PFSK-1 (cell line): Measurements from ENCODE around the gene SPRR5.

ENCODE experiments used
- FOXP2 ChIP-seq: optimal IDR thresholded peaks from 2 replicates; pipeline ENCODE3; 2011; ENCODE audit warnings: borderline replicate concordance, control low read depth, inconsistent platforms; ENCODE audit not compliant: insufficient read depth; ENCODE audit errors: extremely low read length, extremely low read depth
- POLR2AphosphoS5 ChIP-seq: IDR thresholded peaks from 2 replicates; pipeline ENCODE4 v1.6.1; 2012; ENCODE audit warnings: low read depth, mild to moderate bottlenecking, control low read depth, low read length, moderate library complexity
- REST ChIP-seq, 2 experiments: IDR thresholded peaks; 2 replicates each; pipeline versions ENCODE4 v1.6.1 to v1.8.0; 2011 to 2012; ENCODE audit warnings: low read depth in 2 of 2, low read length in 2 of 2, control low read depth in 1 of 2, inconsistent platforms in 1 of 2, mild to moderate bottlenecking in 1 of 2, moderate library complexity in 1 of 2; ENCODE audit not compliant: insufficient read depth in 1 of 2

GRCh38 chr1:152941037-152941711 is 5.8 kb upstream of the SPRR5 start:
- no peak for TF ChIP-seq POLR2AphosphoS5
- no peak for TF ChIP-seq REST (IDR thresholded peaks at IDR 0.05; ENCODE audit: insufficient read depth in 1 of 2, low read depth in 2 of 2, low read length in 2 of 2)
- TF ChIP-seq FOXP2 = no peak
